ENCODE data around the gene SDF2L1.
"Not testable (repeated sequence)": the region's sequence is repeated elsewhere in the genome, so short reads cannot be mapped to it uniquely, and the experiment has no call there.

Gene SDF2L1, protein sequence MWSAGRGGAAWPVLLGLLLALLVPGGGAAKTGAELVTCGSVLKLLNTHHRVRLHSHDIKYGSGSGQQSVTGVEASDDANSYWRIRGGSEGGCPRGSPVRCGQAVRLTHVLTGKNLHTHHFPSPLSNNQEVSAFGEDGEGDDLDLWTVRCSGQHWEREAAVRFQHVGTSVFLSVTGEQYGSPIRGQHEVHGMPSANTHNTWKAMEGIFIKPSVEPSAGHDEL

DNA sequence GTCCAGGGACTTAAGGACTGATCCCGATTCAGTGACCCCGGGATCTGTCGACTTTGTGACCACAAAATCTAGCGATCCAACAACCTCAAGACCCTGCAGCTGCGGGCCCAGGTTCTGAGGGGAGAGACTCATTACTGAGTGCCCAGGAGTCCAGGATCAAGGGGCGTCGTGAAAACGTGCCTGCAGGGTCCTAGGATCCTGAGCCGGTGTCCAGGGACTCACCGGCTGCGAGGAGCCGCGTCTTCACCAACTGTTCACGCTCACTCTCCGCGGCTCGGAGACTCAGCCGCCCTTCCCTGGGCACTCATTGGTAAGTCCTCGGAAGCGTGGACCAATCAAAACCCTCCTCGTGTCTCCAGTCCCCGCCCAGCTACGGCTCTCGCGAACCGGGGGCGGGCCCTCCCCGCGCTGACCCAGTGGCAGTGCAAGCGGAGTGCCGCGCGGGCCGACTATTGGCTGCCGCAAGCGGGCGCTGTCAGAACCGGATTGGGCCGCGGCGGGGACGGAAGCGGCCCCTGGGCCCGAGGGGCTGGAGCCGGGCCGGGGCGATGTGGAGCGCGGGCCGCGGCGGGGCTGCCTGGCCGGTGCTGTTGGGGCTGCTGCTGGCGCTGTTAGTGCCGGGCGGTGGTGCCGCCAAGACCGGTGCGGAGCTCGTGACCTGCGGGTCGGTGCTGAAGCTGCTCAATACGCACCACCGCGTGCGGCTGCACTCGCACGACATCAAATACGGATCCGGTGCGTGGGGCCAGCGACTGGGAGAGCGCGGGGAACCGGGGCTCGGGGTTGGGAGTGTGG is at the start of gene SDF2L1:
Gene SDF2L1, plus strand, starts transcription at position 514 of the 795 bp plus-strand sequence. Its CDS starts 35 bp downstream, at position 549.
- DNase-seq = peak; percentile 89

DNA sequence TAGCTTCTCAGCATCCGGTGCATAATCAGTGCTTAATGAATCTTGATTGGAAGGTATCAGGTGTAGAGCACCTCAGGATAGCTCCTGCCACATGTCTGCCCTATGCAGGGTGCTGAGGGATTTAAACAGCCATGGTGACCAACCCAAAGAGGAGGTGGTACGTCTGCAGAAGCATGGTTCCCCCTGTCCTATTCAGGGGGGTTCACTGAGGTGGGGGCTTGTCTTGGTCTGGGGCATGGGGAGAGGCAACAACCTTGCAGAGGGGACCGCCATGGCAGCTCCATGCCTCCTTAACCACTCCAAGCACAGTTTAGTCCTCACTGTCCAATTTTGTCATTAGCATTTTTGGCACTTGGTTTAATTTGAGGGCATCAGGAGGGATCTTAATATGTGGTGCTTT is 49.7 kb upstream of the SDF2L1 start:
- DNase-seq = no peak

DNA sequence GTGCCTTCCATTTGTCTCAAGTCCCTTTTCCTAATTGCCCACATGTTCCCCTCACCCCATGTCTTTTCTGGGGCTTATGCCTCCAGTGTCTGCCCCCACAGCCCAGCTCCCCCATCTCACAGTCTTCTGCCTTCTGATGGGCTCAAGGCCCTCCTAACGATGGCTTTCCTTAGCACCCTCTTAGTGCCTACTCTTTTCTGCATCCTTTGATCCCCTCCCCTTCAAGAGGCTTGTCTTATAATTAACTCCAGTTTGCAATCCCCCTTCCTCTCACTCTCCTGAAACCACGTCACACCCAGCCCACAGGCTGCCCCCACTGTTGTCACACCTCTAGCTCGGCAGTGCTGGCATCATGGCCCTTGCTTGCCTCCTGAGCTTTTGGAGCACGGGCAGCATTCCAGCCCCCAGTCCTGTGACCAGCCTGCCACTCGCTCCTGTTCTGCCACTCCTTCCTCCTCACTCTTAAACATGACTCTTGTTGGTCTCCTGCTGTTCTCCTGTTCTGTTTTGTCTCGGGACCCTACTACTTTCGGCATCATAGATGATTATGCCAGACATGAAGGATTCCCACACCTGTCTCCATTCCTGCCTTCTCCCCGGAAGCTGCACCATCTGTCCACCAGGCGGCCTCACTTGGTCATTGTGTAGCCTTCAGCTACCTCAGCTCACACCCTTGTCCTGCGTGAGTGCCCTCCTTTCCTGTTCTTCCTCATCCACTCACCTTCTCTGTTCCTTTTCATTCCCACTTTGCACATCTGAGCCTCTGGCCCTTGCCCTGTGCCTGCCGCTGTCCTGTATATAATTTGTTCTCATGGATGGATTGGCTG is 48.5 kb upstream of the SDF2L1 start:
- DNase-seq = no peak

DNA sequence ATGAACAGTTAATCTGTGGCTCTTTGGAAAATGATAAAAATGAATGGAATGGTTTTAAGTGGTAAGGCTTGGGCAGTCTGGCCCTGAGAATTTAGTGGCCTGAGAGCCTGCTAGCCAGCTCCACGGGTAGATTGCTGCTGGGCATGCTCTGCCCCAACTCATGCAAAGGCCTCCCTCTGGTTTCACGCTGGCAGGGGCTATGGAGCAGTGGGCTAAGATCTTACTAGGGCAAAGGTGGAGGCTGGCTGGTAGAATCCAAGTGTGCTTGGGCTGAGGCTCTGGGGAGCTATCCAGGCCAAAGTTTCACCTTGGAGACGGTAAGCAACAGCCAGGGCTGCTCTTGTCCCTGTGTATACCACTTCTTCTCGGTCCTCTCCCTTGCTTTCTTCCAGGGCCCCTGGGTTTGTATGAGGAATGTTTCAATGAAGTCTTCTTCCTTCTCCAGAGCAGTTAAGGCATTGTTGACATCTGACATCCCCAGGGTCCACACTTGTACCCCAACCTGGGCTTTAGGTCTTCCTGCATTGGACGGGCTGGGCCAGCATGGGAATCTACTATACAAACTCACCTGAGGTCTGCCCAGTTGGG is 47.1 kb upstream of the SDF2L1 start:
- no peak for DNase-seq

DNA sequence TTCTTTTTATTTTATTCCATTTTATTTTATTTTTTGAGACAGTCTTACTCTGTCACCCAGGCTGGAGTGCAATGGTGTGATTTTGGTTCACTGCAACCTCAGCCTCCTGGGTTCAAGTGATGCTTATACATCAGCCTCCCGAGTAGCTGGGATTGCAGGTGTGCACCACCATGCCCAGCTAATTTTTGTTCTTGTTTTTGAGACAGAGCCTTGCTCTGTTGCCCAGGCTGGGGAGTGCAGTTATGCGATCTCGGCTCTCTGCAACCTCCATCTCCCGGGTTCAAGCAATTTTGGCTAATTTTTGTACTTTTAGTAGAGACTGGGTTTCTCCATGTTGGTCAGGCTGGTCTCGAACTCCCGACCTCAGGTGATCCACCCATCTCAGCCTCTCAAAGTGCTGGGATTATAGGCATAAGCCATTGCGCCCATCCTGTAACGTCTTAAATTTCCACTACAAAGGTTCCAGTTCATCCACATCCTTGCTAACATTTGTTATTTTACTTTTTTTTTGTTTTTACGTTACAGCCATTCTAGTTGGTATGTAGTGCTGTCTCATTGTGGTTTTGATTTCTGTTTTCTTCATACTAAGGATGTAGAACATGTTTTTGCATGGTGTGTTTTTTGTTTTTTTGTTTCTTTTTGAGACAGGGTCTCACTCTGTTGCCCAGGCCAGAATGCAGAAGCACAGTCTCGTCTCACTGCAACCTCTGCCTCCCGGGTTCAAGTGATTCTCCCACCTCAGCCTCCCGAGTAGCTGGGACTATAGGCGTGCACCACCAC is 45.6 kb upstream of the SDF2L1 start:
- not testable (repeated sequence) for DNase-seq

DNA sequence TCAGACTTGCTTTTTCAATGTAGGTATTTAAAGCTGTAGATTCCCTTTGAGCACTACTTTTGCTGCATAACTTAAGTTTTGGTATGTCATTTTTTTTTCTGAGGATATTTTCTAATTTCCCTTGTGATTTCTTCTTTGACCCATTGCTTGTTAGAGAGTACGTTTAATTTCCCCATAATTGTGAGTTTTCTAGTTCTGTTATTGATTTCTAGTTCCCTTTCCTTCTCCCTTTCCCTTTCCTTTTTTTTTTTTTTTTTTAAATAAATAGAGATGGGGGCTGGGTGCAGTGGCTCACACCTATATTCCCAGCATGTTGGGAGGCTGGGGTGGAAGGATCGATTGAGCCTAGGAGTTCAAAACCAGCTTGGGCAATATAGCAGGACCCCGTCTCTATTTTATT is 43.8 kb upstream of the SDF2L1 start:
- DNase-seq = no peak

DNA sequence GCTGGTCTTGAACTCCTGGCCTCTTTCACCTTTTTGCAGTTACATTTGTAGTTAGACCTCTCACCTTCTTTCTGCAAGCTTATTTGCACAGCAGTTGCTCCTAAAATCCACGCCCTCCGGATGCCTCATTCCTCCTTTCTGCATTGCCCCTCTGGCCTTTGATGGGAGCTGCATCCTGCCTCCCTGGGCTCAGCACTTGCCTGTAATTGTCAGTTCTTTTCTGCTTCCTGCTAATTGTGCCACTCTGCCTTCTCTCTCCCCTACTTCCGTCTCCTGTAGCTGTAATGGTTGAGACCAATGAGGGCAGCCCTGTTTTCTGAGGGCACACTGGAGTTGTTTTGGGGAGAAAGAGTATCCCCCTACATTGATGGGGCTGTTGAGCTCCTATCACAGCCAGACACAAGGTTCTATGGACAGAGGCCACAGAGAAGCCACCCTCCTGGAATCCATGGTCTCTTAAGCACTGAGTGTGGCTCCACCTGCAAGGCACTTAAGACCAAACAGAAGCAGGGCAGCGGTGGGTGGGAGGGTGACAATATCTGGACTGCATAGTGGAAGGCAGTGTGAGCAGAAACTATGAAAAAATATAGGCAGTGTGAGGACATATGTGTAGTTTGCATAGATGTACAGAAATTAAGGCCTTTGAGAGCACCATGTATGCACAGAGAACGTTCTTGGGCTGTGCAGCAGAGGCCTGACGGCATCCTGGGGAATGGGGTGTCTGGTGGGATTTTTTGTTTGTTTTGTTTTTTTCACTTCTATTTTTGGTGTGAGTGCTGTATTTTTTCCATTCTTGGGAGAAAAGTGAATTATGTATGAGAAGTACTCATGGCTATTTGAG is 42.8 kb upstream of the SDF2L1 start:
- no peak for DNase-seq

DNA sequence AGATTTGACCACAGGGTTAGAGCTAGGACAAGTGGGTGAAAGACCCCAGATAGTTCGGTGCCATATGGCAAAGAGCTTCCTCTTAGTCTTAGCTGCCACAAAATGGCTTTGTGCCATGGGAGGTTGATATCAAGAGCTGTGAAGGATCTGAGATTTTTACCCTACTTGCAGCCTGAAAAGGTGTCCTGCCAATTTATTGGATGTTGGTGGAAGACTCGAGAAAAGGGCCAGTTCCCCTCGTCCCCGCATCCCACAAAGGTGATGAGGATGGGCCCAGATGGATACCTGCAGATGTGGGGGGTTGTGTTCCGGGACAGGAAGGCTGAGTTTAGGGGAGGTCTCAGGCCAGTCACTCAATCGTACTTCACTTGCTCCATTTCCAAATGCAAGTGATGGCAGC is 39.5 kb upstream of the SDF2L1 start:
- DNase-seq = no peak

DNA sequence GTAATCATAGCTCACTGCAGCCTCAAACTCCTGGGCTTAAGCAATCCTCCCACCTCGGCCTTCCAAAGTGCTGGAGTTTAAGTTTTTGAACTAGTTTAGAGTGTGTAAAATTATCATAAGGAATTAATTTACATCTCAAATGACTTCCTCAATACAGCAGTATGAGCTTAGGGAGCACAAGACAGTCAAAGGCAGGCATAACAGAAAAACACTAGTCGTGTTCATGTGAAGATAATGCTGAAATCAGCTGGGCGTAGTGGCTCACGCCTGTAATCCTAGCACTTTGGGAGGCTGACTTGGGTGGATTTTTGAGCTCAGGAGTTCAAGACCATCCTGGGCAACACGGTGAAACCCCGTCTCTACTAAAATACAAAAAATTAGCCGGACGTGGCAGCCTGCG is 38.1 kb upstream of the SDF2L1 start:
- DNase-seq = no peak

DNA sequence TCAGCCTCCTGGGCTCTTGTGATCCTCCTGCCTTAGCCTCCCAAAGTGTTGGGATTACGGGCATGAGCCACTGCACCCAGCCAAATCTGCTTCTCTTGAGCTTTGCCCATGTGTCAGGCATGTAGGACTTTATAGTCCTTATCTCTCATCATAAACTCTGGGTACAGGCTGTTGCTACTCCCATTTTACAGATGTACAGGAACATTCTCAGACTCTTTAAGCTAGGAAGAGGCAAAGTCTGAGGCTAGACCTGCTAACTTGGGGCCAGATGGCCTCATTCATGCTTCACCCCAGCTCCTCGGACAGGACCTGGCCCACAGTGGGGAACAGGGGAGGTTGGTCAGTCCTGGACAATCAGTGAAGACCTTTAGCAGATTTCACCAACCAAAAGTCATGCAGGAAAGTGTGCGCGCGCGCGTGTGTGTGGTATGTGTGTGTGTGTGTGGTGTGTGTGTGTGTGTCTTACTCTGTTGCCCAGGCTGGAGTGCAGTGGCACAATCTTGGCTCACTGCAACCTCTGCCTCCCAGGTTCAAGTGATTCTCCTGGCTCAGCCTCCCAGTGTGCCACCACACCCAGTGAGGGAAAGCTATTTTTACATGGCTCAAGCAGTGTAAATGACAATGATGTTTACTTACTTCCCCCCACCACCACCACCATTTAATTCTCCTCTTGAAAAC is 36.1 kb upstream of the SDF2L1 start:
- DNase-seq = no peak

DNA sequence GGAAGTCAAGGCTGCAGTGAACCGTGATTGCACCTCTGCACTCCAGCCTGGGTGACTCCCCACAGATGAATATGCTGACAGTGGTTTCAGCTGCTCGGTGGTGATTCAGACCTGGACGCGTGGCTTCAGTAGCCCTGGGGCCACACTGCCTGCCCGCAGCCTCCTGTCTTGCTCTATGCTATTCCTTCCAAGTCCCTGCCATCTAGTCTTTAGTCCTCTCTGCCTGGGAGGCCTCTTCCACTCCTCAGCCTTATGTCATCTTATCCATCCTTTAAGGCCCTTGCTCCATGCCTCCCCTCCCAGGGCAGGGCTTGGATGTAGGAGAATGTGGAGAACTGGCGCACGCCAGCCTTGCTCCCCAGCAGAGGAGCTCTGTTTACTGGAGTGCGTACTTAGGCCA is 35.3 kb upstream of the SDF2L1 start:
- DNase-seq = no peak

DNA sequence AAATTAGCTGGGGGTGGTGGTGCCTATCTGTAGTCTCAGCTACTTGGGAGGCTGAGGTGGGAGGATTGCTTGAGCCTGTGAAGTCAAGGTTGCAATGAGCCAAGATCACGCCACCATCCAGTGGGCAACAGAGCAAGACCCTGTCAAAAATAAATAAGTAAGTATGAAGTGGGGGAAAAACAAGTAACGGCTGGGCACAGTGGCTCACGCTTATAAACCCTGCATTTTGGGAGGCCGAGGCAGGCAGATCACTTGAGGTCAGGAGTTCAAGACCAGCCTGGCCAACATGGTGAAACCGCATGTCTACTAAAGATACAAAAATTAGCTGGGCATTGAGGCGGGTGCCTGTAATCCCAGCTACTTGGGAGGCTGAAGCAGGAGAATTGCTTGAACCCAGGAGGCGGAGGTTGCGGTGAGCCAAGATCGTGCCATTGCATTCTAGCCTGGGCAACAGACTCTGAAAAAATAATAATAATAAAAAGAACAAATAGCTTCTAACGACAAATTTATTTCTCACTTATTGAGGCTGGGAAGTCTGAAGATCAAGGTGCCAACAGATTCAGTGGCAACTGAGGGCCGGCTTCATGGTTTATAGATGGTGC is 32.4 kb upstream of the SDF2L1 start:
- not testable (repeated sequence) for DNase-seq

DNA sequence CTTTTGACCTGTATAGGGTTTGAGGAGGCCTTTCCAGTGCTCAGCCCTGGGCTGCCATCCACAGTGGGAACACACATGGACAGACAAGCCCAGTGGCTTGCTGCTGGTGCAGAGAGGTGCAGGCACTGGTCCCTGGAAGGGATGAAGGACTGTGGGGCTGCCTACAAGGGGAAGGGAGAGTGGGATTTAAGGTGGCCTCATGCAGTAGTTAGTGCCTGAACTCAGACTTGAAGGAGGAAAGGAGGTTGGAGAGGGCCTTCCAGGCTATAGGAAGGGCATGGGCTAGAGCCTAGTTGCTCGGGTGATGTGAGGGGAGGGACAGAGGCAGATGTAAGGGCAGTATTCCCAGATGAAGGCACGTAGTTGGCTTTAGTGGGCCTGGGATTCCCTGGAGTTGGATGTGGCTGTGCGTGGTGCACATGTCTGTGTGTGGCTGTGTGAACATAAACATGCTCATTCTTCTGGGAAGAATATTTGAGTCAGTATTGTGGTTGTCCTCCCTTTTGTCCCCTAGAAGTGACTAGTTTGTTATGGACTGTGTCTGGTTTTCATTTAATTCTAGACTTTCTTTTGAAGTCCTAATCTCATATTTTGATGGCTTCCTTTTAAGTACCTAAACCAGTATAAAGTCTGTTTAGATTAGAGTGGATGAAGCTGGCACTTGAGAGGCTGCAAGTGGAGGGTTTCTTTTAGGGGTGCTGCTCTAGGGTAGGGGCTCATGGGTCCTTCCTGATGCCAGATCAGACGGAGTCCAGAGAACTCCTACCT is 30.7 kb upstream of the SDF2L1 start:
- DNase-seq = no peak

DNA sequence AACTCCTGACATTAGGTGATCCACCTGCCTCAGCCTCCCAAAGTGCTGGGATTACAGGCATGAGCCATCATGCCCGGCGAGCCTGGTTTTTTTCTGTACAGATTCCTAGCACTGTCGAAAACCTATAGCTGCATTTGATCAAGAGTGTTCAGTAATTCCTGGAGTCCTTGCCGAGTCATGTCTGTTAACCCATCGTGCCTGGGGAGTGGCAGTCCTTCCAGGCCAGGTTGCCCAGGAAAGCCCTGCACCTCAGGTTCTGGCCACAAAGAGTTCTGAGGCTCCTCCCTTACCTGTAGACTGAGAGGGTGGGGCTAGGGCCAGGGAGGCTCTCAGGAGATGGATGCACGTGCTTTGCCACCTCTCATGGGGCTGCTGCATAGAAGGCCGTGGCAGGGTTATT is 29.2 kb upstream of the SDF2L1 start:
- DNase-seq = no peak

DNA sequence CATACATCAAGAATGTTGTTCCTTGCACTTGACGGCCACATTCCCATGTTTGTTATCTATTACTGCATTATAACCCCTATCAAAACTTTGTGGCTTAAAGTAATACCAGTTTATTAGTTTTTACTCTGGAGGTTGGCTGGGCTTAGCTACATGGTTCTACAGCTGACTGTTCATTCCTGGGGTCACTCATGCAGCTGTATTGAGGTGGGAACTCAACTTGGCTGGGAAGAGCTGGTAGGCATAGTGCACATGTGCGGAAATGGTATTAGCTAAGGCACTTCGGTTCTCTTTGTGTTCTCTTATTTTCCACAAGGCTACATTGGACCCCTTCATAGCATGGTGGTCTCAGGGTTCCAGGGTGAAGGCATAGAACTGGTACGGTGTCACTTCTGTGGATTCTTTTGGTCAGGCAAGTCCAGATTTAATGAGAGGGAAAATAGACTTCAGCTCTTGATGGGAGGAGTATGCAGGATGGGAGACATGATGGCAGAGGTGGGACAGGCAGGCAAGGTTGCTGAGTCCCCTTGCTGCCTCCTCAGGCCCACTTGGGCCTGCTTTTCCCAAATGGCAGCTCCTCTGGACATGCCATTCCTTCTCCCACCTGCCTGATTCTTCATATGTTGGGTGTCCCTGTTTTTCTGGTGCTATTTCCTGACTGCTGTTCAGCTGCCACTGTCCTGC is 28.4 kb upstream of the SDF2L1 start:
- no peak for DNase-seq

DNA sequence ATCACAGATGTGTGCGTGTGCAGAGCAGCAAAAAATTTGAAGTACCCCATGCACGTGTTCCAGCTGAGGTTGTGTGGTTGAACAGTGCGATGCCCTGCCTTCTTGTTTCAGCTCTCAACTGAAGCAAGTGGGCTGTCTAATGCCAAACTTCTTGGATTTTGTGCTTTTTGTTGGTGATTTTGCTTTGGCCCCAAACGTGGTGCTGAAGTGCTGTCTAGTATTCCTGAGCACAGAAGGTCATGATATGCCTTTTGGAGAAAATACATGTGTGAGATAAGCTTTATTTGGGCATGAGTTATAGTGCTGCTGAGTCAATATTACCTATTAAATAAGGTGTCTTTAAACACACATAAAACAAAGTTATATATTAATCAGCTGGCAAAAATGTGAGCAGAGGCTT is 26.4 kb upstream of the SDF2L1 start:
- no peak for DNase-seq

DNA sequence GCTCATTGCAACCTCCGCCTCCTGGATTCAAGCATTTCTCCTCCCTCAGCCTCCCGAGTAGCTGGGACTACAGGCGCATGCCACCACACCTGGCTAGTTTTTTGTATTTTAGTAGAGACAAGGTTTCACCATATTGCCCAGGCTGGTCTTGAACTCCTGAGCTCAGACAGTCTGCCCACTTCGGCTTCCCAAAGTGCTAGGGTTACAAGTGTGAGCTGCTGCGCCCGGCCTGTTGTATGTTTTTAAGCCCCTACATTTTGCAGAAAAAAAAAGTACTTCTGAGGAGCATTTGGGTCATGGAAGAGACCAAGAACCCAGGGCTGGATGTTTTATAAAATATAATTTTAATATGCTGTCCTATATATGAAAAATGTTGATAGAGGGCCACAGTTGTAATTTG is 24.8 kb upstream of the SDF2L1 start:
- DNase-seq = not testable (repeated sequence)

DNA sequence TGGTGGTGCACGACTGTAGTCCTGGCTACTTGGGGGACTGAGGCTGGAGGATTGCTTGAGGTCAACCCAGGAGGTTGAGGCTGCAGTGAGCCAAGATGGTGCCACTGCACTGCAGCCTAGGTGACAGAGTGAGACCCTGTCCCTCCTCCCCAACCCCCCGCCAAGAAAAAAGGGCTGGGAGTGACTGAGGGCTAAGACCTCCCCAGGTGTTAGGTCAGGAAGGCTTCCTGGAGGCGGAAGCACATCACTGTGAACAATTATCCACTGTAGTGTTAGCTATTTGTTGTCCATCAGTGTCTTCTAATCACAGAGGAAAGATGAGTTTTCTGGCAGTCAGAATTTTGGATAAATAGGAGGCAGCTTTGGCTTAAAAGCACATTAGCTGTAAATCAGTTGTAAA is 21.1 kb upstream of the SDF2L1 start:
- no peak for DNase-seq

Data from cortex of kidney (tissue), 1 donor.